Endometrium (tissue), 2 donors: Measurements from ENCODE around the gene PAX3.

Source experiments
- FAIRE-seq: peaks from 2 replicates; lab custom pipeline; 2012; peaks lifted over from hg19 to GRCh38; lab: Jason Lieb, UNC
- donor health status: control.
- donor health status: control.

The PAX3 gene

GRCh38 chr2:222270396-222270795 is 28.4 kb downstream of the PAX3 start:
- no peak for FAIRE-seq

- no peak for FAIRE-seq
Measured at GRCh38 chr2:222269132-222269531, 29.7 kb downstream of the PAX3 start.

- FAIRE-seq, result no peak
Measured at GRCh38 chr2:222268311-222268990, 30.3 kb downstream of the PAX3 start.

- no peak for FAIRE-seq
Measured at GRCh38 chr2:222264791-222265320, 33.9 kb downstream of the PAX3 start.

GRCh38 chr2:222261504-222261903 is 37.3 kb downstream of the PAX3 start:
- no peak for FAIRE-seq

GRCh38 chr2:222257645-222258044 is 41.2 kb downstream of the PAX3 start:
- no peak for FAIRE-seq

- FAIRE-seq, result no peak
Measured at GRCh38 chr2:222256250-222256649, 42.5 kb downstream of the PAX3 start.

- FAIRE-seq, result no peak
Measured at GRCh38 chr2:222255090-222255489, 43.7 kb downstream of the PAX3 start.

- FAIRE-seq, result no peak
Measured at GRCh38 chr2:222250313-222250712, 48.5 kb downstream of the PAX3 start.

- FAIRE-seq, result no peak
Measured at GRCh38 chr2:222249444-222249843, 49.4 kb downstream of the PAX3 start.

- no peak for FAIRE-seq
Measured at GRCh38 chr2:222248818-222249217, 50.0 kb downstream of the PAX3 start.

GRCh38 chr2:222248256-222248655 is 50.5 kb downstream of the PAX3 start:
- no peak for FAIRE-seq

GRCh38 chr2:222242532-222242931 is 56.3 kb downstream of the PAX3 start:
- no peak for FAIRE-seq

GRCh38 chr2:222241128-222241870 is 57.5 kb downstream of the PAX3 start:
- FAIRE-seq, result no peak

GRCh38 chr2:222240676-222241049 is 58.1 kb downstream of the PAX3 start:
- FAIRE-seq, result no peak

- FAIRE-seq, result no peak
Measured at GRCh38 chr2:222239945-222240675, 58.7 kb downstream of the PAX3 start.

GRCh38 chr2:222239091-222239490 is 59.7 kb downstream of the PAX3 start:
- FAIRE-seq, result no peak

GRCh38 chr2:222238072-222238471 is 60.7 kb downstream of the PAX3 start:
- FAIRE-seq, result no peak

GRCh38 chr2:222232839-222233238 is 66.0 kb downstream of the PAX3 start:
- no peak for FAIRE-seq

- no peak for FAIRE-seq
Measured at GRCh38 chr2:222232372-222232771, 66.4 kb downstream of the PAX3 start.

GRCh38 chr2:222228054-222228453 is 70.7 kb downstream of the PAX3 start:
- no peak for FAIRE-seq

GRCh38 chr2:222218786-222219185 is 80.0 kb downstream of the PAX3 start:
- no peak for FAIRE-seq

GRCh38 chr2:222217712-222218111 is 81.1 kb downstream of the PAX3 start:
- no peak for FAIRE-seq
